IMR-90 (cell line): ENCODE data around the gene HMG20A. TPM values are rescaled to one million over a fixed set of nuclear protein-coding genes. Genes with fewer than 3 reads are reported as not detected.

Experiments used
- ATAC-seq: fragments of 200-7000 bp; cut with Tn5 transposase; 2 replicates; pipeline ENCODE4 v1.9.1; 2020; ENCODE audit warnings: low read depth, mild to moderate bottlenecking, moderate library complexity
- BruUV-seq: library from RNA; stranded (reverse); fragments of 400-500 nt; replicated peaks from 2 replicates; lab custom pipeline; 2021; lab: Mats Ljungman, UMichigan
- CTCF ChIA-PET: fragments of 300-600 bp; formaldehyde crosslinking; extraction: SDS; loops from one replicate; lab custom pipeline; 2021; ENCODE audit warnings: antibody characterized with exemption; lab: Yijun Ruan, JAX
- POLR2A ChIA-PET: fragments of 300-600 bp; sonication (Branson Sonifier 250); formaldehyde crosslinking; loops from one replicate; lab custom pipeline; 2022; ENCODE audit warnings: antibody characterized with exemption; ENCODE audit not compliant: unreplicated experiment; lab: Charles Lee
- DNase-seq: peaks from one replicate; pipeline ENCODE4 v3.0.0; 2013
- H2AFZ ChIP-seq: replicated peaks from 2 replicates; pipeline ENCODE3; 2013; ENCODE audit warnings: low read length, mild to moderate bottlenecking; ENCODE audit not compliant: poor library complexity
- H2AK5ac ChIP-seq: 2 replicates; pipeline ENCODE4 v1.6.1; 2013; ENCODE audit warnings: low read depth, low read length, inconsistent platforms
- H2AK9ac ChIP-seq: replicated peaks from 2 replicates; pipeline ENCODE3; 2013; ENCODE audit warnings: mild to moderate bottlenecking, low read depth, low read length, moderate library complexity; ENCODE audit not compliant: poor library complexity
- H2BK120ac ChIP-seq: 2 replicates; pipeline ENCODE4 v1.6.1; 2013; ENCODE audit warnings: low read depth, low read length, inconsistent platforms
- H2BK15ac ChIP-seq: 3 replicates; pipeline ENCODE4 v1.6.1; 2013; ENCODE audit warnings: low read depth, low read length, inconsistent platforms
- H2BK20ac ChIP-seq: 2 replicates; pipeline ENCODE4 v1.6.1; 2013; ENCODE audit warnings: low read depth, mild to moderate bottlenecking, inconsistent platforms, low read length, moderate library complexity
- H2BK5ac ChIP-seq: 2 replicates; pipeline ENCODE4 v1.6.1; 2013; ENCODE audit warnings: mild to moderate bottlenecking, low read depth, low read length, inconsistent platforms; ENCODE audit not compliant: poor library complexity, severe bottlenecking
- H3K14ac ChIP-seq: replicated peaks from 2 replicates; pipeline ENCODE4 v1.6.1; 2013; ENCODE audit warnings: low read depth, low read length, inconsistent platforms
- H3K18ac ChIP-seq: 2 replicates; pipeline ENCODE4 v1.6.1; 2013; ENCODE audit warnings: low read depth, low read length, control low read depth
- H3K23ac ChIP-seq: 2 replicates; pipeline ENCODE4 v1.6.1; 2013; ENCODE audit warnings: low read depth, low read length, inconsistent platforms
- H3K27ac ChIP-seq: 2 replicates; pipeline ENCODE4 v1.5.1; 2013; ENCODE audit warnings: mild to moderate bottlenecking, control low read depth, low read length; ENCODE audit not compliant: insufficient read depth
- H3K27me3 ChIP-seq: 2 replicates; pipeline ENCODE4 v1.6.1; 2013; ENCODE audit warnings: low read length; ENCODE audit not compliant: control insufficient read depth, insufficient read depth
- H3K36me3 ChIP-seq: 2 replicates; pipeline ENCODE4 v1.6.1; 2013; ENCODE audit warnings: low read length, mixed read lengths; ENCODE audit not compliant: control insufficient read depth, insufficient read depth
- H3K4ac ChIP-seq: 2 replicates; pipeline ENCODE4 v1.6.1; 2013; ENCODE audit warnings: low read depth, low read length, inconsistent platforms
- H3K4me1 ChIP-seq: 2 replicates; pipeline ENCODE4 v1.6.1; 2013; ENCODE audit warnings: low read length, mixed read lengths; ENCODE audit not compliant: control insufficient read depth, insufficient read depth
- H3K4me2 ChIP-seq: 2 replicates; pipeline ENCODE4 v1.6.1; 2013; ENCODE audit warnings: low read depth, mild to moderate bottlenecking, control low read depth, low read length, moderate library complexity
- H3K4me3 ChIP-seq: 2 replicates; pipeline ENCODE4 v1.5.1; 2013; ENCODE audit warnings: low read depth, mild to moderate bottlenecking, control low read depth, low read length, moderate library complexity; ENCODE audit not compliant: insufficient read depth
- H3K56ac ChIP-seq: 2 replicates; pipeline ENCODE4 v1.6.1; 2013; ENCODE audit warnings: low read length, inconsistent platforms; ENCODE audit not compliant: insufficient read depth; ENCODE audit errors: extremely low read depth
- H3K79me1 ChIP-seq, 2 experiments: 2 replicates each; pipeline ENCODE4 v1.6.1; 2013; ENCODE audit warnings: low read length in 2 of 2, inconsistent platforms in 1 of 2, low read depth in 1 of 2
- H3K9ac ChIP-seq: 2 replicates; pipeline ENCODE4 v1.6.1; 2013; ENCODE audit warnings: low read depth, low read length, control low read depth
- H3K9me1 ChIP-seq: 2 replicates; pipeline ENCODE4 v1.6.1; 2013; ENCODE audit warnings: low read length, inconsistent platforms; ENCODE audit not compliant: insufficient read depth
- H3K9me3 ChIP-seq: 2 replicates; pipeline ENCODE4 v1.6.1; 2013; ENCODE audit warnings: low read length; ENCODE audit not compliant: control insufficient read depth, insufficient read depth
- H4K20me1 ChIP-seq: 2 replicates; pipeline ENCODE4 v1.6.1; 2013; ENCODE audit warnings: low read length, inconsistent platforms; ENCODE audit not compliant: insufficient read depth
- H4K5ac ChIP-seq: 2 replicates; pipeline ENCODE4 v1.6.1; 2013; ENCODE audit warnings: mild to moderate bottlenecking, low read depth, low read length, control low read depth
- H4K8ac ChIP-seq, 2 experiments: 2 replicates each; pipeline ENCODE4 v1.6.1; 2013; ENCODE audit warnings: low read depth in 2 of 2, low read length in 2 of 2, control low read depth in 1 of 2, inconsistent platforms in 1 of 2
- H4K91ac ChIP-seq: 2 replicates; pipeline ENCODE4 v1.6.1; 2013; ENCODE audit warnings: low read depth, low read length, inconsistent platforms; ENCODE audit not compliant: insufficient read depth
- CHD1 ChIP-seq: IDR thresholded peaks from 2 replicates; pipeline ENCODE4 v1.6.1; 2012; ENCODE audit warnings: low read depth, low read length, improper control_type of control experiment
- MAFK ChIP-seq: IDR thresholded peaks from 2 replicates; pipeline ENCODE4 v1.6.1; 2012; ENCODE audit warnings: low read depth, low read length, improper control_type of control experiment
- NFE2L2 ChIP-seq: fragments of 150-350 bp; IDR thresholded peaks from 2 replicates; pipeline ENCODE4 v1.6.1; 2016; ENCODE audit warnings: low read depth, mild to moderate bottlenecking, low read length
- POLR2A ChIP-seq: IDR thresholded peaks from 2 replicates; pipeline ENCODE4 v1.6.1; 2012; ENCODE audit warnings: mild to moderate bottlenecking, low read depth, low read length
- WGBS, 2 experiments: methylation state at CpG; one replicate each; pipeline versions ENCODE4 v1.1.5 to v1.1.7; 2013; ENCODE audit warnings: missing lambda C conversion rate in 2 of 2; ENCODE audit not compliant: insufficient read length in 1 of 2; ENCODE audit errors: extremely low coverage in 2 of 2; 5-methylcytosine and 5-hydroxymethylcytosine counted together
- dilution Hi-C: fragments of 300-500 bp; cut with HindIII; formaldehyde crosslinking; loops from one replicate; pipeline ENCODE4 v1.14.3; 2018; ENCODE audit warnings: low sequenced_read_pairs; ENCODE audit not compliant: unreplicated experiment
- in situ Hi-C: fragments of 300-500 bp; cut with MboI; formaldehyde crosslinking; loops from 3 replicates; pipeline ENCODE4 v1.14.3; 2019; ENCODE audit warnings: low sequenced_read_pairs, inconsistent platforms, mixed read lengths
- intact Hi-C: fragments of 100-400 bp; cut with micrococcal nuclease; formaldehyde crosslinking; loops from 2 replicates; pipeline ENCODE4 v1.10.0; 2022
- polyA plus RNA-seq, 3 experiments: library from polyadenylated mRNA; depleted of rRNA; stranded (reverse); fragments of >200 nt; gene quantifications; 2 replicates each; pipeline ENCODE4 v1.2.3, GENCODE V29; 2012; ENCODE audit warnings: low replicate concordance in 1 of 3
- total RNA-seq: library from RNA; depleted of rRNA; stranded (reverse); fragments of >200 nt; gene quantifications from 2 replicates; pipeline ENCODE4 v1.2.3, GENCODE V29; 2012
- TF ChIP-seq, protein P1 (sequence below): fragments of 150-350 bp; IDR thresholded peaks from 2 replicates; pipeline ENCODE4 v1.6.1; 2016; ENCODE audit warnings: low read depth, mild to moderate bottlenecking, low read length, moderate library complexity, borderline replicate concordance

The HMG20A gene
- total and polyA plus RNA-seq, 2 of the 4 experiments (the other 2 are of a cell fraction) = 22.3 to 25.3 TPM

DNA sequence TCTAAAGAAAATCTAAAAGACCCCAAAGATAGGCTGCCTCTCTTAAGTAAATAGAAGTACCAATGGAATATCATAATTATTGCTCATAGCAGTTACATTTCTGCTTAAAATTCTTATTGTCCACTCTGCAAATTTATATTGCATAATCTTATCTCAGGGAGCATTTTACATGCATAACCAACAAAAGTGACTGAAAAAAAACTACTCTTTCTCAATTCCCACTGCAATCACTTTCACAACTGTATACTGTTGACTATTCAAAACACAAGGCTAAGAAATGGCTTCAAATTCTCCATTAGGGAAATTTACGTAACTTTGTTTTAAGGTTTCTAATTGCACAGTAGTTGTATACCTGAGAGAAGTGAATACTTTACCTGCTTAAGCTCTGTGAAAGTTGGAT is 56.3 kb downstream of the HMG20A start:
- no peak for TF ChIP-seq CHD1
- TF ChIP-seq MAFK = no peak
- TF ChIP-seq POLR2A = no peak
- TF ChIP-seq, protein P1, sequence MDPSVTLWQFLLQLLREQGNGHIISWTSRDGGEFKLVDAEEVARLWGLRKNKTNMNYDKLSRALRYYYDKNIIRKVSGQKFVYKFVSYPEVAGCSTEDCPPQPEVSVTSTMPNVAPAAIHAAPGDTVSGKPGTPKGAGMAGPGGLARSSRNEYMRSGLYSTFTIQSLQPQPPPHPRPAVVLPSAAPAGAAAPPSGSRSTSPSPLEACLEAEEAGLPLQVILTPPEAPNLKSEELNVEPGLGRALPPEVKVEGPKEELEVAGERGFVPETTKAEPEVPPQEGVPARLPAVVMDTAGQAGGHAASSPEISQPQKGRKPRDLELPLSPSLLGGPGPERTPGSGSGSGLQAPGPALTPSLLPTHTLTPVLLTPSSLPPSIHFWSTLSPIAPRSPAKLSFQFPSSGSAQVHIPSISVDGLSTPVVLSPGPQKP = no peak
- no peak for TF ChIP-seq NFE2L2
- no peak overlapping the region for H4K91ac ChIP-seq
- no peak overlapping the region for H4K8ac ChIP-seq
- no peak overlapping the region for H2BK15ac ChIP-seq
- no peak for ATAC-seq
- H3K4ac ChIP-seq = no peak overlapping the region
- H3K36me3 ChIP-seq = peaks cover 12% of the 10 kb centered on the region
- ChIA-PET POLR2A (no interaction called here), CTCF (no interaction called here)
- H3K23ac ChIP-seq = no peak overlapping the region
- WGBS, 2 experiments = no CpG with 5 or more reads among the region's 1 CpG
- dilution Hi-C loops (no loop called here), intact Hi-C loops (no loop called here), in situ Hi-C loops (no loop called here)
- no peak overlapping the region for H3K9ac ChIP-seq
- no peaks in the 10 kb centered on the region for H3K9me3 ChIP-seq
- no peaks in the 10 kb centered on the region for H4K20me1 ChIP-seq
- no peak overlapping the region for H2AK5ac ChIP-seq
- peaks cover 3% of the 10 kb centered on the region; the same call in 1 of the 2 replicates for H3K9me1 ChIP-seq
- H2BK120ac ChIP-seq = no peak overlapping the region
- H3K27ac ChIP-seq = no peak overlapping the region
- H3K27me3 ChIP-seq = no peaks in the 10 kb centered on the region
- no peak overlapping the region for H3K18ac ChIP-seq
- H3K14ac ChIP-seq = no peak overlapping the region
- no peak overlapping the region for H2AFZ ChIP-seq
- no peak for DNase-seq
- H3K79me1 ChIP-seq = peaks cover 3 to 6% of the 10 kb centered on the region in 2 experiments; a peak in 1 of 4 replicates
- H3K56ac ChIP-seq = no peak overlapping the region
- H3K4me2 ChIP-seq = no peak overlapping the region
- no peak overlapping the region for H2AK9ac ChIP-seq
- H3K4me1 ChIP-seq = peaks cover 4% of the 10 kb centered on the region; the same call in 1 of the 2 replicates
- H3K4me3 ChIP-seq = no peak overlapping the region
- no peak overlapping the region for H2BK20ac ChIP-seq
- no TSS peak for BruUV-seq
- H2BK5ac ChIP-seq = no peak overlapping the region
- no peak overlapping the region for H4K5ac ChIP-seq
